ENCODE results near the gene F7.

DNA sequence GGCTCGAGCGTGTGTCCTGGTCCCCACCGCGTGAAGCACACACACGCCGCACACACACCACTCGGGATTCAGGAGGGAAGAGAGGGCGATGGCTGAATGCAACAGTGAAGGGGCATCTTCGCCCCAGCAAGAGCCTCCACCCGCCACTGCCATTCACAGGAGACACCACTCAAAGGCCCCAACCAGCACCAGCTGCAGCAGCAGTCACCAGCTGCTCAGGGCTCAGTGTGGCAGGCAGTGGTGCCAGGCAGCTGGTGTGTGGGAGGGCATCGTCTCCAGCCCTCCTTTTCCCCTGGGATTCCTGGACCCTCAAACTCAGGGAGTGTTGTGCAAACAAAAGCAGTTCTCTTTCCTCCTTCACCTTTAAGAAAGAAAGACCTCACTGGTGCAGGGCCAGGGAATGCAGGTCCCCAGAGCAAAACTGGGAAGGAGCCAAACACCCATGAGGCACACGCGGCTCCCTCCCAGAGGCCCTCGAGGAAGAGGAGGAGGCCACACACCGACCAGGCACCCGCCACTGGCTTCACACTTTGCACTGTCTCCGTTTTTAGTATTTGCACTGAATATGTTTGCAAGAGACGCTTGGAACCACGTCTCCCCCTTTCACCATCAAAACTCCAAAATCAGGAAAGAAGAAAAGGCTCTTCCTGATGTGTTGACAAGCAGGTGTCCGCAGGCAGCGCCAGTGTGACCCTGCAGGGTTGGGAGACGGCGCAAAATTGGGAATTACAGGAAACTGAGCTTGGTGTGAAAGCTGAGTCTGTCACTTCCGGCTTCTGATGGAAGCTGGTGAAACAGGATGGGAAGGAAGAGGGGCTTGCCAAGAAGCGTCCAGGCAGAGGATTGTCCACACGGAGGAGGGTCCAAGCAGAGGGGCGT lies 26.4 kb upstream of the F7 start:
- TF ChIP-seq, protein P1, sequence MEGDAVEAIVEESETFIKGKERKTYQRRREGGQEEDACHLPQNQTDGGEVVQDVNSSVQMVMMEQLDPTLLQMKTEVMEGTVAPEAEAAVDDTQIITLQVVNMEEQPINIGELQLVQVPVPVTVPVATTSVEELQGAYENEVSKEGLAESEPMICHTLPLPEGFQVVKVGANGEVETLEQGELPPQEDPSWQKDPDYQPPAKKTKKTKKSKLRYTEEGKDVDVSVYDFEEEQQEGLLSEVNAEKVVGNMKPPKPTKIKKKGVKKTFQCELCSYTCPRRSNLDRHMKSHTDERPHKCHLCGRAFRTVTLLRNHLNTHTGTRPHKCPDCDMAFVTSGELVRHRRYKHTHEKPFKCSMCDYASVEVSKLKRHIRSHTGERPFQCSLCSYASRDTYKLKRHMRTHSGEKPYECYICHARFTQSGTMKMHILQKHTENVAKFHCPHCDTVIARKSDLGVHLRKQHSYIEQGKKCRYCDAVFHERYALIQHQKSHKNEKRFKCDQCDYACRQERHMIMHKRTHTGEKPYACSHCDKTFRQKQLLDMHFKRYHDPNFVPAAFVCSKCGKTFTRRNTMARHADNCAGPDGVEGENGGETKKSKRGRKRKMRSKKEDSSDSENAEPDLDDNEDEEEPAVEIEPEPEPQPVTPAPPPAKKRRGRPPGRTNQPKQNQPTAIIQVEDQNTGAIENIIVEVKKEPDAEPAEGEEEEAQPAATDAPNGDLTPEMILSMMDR (IDR thresholded peaks at IDR 0.05), result no peak
- TF ChIP-seq, protein P2, sequence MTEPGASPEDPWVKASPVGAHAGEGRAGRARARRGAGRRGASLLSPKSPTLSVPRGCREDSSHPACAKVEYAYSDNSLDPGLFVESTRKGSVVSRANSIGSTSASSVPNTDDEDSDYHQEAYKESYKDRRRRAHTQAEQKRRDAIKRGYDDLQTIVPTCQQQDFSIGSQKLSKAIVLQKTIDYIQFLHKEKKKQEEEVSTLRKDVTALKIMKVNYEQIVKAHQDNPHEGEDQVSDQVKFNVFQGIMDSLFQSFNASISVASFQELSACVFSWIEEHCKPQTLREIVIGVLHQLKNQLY (CRISPR knock-in tag; IDR thresholded peaks at IDR 0.05), result no peak
- TF ChIP-seq, protein P3, sequence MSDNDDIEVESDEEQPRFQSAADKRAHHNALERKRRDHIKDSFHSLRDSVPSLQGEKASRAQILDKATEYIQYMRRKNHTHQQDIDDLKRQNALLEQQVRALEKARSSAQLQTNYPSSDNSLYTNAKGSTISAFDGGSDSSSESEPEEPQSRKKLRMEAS (CRISPR knock-in tag; IDR thresholded peaks at IDR 0.05), result no peak
- TF ChIP-seq SMAD3 (CRISPR knock-in tag; IDR thresholded peaks at IDR 0.05; ENCODE audit: borderline replicate concordance), result no peak
- TF ChIP-seq, protein P4, sequence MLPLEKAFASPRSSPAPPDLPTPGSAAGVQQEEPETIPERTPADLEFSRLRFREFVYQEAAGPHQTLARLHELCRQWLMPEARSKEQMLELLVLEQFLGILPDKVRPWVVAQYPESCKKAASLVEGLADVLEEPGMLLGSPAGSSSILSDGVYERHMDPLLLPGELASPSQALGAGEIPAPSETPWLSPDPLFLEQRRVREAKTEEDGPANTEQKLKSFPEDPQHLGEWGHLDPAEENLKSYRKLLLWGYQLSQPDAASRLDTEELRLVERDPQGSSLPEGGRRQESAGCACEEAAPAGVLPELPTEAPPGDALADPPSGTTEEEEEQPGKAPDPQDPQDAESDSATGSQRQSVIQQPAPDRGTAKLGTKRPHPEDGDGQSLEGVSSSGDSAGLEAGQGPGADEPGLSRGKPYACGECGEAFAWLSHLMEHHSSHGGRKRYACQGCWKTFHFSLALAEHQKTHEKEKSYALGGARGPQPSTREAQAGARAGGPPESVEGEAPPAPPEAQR (CRISPR knock-in tag; IDR thresholded peaks at IDR 0.05), result no peak
- no peak for TF ChIP-seq ZNF423 (CRISPR knock-in tag; IDR thresholded peaks at IDR 0.05)
- TF ChIP-seq, protein P5, sequence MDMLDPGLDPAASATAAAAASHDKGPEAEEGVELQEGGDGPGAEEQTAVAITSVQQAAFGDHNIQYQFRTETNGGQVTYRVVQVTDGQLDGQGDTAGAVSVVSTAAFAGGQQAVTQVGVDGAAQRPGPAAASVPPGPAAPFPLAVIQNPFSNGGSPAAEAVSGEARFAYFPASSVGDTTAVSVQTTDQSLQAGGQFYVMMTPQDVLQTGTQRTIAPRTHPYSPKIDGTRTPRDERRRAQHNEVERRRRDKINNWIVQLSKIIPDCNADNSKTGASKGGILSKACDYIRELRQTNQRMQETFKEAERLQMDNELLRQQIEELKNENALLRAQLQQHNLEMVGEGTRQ (CRISPR knock-in tag; IDR thresholded peaks at IDR 0.05), result no peak

All from WTC11 (cell line).